HG02870 (cell line): ENCODE data around the gene MFAP4.

Experiments
- ATAC-seq: cut with Tn5 transposase; IDR thresholded peaks from one replicate; pipeline ENCODE4 v1.9.1; 2021; ENCODE audit warnings: mild to moderate bottlenecking, moderate library complexity; ENCODE audit not compliant: unreplicated experiment

MFAP4 gene

DNA sequence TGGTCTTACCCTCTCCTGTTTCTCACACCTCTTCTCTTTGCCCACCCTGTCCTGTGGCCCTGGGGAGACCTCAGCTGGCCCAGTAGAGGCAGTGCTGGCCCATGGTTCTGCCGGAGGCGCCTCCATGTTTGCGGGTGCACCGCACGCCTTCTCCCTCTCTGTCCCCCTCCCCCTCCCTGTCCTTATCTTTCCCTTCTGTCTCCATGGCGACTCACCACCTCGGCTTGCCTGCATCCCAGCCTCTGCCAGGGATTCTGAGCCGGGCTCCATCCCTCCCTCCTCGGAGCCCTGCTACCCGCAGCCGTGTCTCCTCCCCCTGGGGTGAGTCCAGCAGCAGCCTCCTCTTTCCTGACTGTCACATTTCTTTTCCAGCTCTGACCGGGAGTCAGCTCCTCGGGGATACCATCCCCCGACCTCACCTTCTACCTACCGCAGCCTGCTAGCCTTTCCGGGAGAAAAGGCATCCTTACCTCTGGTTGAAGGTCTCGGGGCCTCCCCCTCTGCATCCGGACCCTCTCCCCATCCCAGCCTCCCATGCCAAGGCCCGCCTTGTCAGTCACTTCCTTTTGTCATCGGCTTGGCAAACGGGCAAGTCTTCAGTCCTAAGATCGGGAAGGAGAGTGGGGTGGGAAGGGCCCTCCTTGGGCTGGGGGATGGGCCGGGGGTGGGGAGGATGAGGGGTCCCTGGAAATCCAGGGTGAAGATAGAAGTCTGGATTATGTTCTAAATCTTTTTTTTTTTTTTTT lies 24.1 kb upstream of the MFAP4 start, which contains the start of gene RNF112:
RNF112 (plus strand) TSS at position 358 of the 746 bp plus-strand sequence; CDS start at position 535, 177 bp downstream.
- no peak for ATAC-seq

GRCh38 chr17:19410091-19410490 lies 23.1 kb upstream of the MFAP4 start:
- ATAC-seq, result no peak

DNA sequence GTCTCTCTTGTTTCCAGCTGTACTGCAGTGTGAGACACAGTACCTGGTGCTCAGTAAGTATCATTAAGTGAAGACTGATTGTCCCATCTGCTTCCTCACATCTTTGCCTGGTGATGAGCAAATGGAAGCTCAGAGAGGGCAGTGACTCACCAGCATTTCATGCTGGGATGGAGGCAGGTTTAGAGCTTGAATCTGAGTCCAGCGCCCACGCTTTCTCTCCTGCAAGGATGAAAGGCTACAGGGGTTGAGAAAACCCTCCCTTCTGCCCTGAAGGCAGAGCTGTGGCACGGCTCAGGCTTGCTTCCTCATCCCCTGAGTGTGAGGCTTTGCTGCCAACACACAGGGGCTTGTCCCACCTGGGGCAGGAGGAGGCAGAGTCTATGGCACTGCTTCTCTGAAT lies 22.5 kb upstream of the MFAP4 start:
- no peak for ATAC-seq

GRCh38 chr17:19409066-19409465 lies 22.1 kb upstream of the MFAP4 start:
- no peak for ATAC-seq

GRCh38 chr17:19408346-19408710 lies 21.3 kb upstream of the MFAP4 start:
- no peak for ATAC-seq

GRCh38 chr17:19407601-19408345 lies 20.8 kb upstream of the MFAP4 start:
- ATAC-seq, result no peak

DNA sequence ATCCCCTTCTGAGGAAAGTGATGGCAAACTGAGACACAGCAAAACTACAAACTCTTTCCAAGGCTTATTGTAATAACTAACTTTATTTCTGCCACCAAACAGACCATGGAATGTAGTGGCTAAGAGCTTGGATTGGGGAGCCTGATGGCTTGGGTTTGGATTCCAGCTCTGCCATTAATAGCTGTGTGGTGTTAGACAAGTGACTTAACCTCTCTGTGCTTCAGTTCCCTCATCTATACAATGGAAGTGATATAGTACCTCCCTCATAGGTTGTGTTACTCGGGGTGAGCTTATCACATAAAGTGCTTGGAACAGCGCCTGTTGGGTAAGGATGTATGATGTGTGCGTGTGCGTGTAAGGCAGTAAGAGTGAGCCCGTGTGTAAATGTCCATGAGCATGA lies 18.1 kb upstream of the MFAP4 start:
- ATAC-seq, result no peak

DNA sequence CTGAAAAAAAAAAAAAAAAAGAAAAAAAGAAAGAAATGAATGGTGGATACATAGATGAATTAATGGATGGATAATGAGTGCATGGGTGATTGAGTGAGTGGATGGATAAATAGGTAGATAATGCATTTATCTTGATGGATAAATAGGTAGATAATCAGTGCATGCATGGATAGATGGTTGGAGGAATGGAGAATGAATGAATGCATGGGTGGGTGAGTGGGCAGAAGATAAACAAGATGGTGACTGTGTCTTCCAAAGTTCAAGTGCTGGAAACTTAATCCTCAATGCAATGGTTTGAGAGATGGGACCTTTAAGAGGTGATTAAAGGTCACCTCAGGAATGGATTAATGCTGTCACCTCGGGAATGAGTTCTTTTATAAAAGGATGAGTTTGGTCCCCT lies 17.3 kb upstream of the MFAP4 start:
- ATAC-seq, result no peak

DNA sequence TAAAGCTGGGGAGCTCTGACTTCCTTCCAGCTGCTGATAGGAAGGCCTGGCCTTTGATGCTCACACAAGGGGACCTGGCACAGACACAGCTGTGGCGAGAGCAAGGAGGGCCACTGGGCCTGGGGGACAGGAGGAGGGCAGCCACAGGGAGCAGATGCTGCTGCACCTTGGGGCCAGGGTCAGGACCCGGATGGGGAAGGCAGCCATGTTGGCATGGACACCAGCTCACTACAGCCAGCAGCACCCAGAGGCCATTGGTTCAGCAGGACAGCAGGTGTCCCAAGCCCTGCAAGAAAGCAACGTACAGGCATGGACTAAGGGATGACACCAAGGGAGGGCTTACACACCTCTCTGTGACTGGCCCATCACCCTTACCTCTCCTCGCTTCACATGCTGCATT lies 16.0 kb upstream of the MFAP4 start:
- no peak for ATAC-seq

GRCh38 chr17:19402171-19402570 lies 15.2 kb upstream of the MFAP4 start:
- no peak for ATAC-seq

DNA sequence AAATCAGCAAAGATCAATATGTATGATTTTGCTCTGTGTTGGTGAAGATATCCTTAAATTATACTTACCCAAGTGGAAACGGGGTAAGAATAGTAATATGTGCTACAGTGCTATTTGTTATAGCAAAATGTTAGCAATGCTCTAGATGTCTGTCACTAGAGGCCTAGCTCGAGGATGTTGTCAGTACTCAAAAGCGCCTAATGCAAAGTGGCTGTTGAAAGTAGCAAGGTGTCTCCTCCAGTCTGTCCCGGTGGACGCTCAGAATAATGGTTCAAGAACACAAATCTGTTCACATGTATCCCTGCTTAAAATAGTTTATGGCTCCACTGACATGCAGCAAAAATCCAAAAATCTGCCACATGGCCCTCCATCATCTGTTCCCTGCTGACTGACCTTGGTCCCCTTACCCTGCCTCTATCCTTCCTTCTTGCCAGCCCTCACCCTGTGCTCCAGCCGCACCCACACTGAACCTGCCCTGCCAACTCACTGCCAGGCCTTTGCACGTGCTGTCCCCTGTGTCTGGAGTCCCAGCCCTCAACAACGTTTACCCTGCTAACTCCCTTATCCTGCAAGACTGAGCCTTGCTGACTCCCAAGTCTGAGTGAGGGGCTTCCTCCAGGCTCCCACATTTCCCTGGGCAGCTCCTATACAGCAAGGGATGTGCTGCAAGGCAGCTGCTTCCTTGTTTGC lies 14.5 kb upstream of the MFAP4 start:
- no peak for ATAC-seq

DNA sequence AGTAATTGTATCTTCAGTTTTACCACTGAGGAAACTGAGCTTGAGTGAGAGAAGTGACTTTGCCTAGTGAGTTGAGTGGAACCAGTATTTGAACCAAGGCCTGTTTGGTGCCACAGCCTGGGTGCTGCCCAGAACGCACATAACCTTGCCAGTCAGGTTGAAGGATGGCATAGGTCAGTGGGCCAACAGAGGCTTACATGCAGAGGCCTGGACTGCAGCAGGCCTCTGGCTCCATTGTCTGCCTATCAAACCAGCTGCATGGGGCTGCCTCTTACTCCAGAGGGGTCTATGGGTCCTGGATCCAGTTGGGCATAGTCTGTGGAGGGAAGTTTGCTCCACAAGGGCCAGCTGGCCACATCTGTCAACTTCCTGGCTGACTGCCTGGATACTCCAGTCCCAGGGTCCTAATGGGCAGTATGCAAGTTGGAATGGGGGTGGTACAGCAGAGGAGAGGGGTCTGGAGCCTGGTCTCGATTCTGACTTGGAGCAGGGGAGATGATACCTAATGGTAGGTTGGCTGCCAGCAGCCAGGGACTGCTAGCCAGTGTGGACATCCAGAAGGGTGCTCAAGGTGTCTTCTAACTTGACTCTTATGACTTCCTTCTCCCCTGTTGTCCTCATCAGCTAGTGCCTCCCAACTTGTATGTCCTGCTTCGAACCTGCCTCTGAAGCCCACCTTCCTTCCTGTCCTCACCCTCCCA lies 12.9 kb upstream of the MFAP4 start:
- no peak for ATAC-seq

DNA sequence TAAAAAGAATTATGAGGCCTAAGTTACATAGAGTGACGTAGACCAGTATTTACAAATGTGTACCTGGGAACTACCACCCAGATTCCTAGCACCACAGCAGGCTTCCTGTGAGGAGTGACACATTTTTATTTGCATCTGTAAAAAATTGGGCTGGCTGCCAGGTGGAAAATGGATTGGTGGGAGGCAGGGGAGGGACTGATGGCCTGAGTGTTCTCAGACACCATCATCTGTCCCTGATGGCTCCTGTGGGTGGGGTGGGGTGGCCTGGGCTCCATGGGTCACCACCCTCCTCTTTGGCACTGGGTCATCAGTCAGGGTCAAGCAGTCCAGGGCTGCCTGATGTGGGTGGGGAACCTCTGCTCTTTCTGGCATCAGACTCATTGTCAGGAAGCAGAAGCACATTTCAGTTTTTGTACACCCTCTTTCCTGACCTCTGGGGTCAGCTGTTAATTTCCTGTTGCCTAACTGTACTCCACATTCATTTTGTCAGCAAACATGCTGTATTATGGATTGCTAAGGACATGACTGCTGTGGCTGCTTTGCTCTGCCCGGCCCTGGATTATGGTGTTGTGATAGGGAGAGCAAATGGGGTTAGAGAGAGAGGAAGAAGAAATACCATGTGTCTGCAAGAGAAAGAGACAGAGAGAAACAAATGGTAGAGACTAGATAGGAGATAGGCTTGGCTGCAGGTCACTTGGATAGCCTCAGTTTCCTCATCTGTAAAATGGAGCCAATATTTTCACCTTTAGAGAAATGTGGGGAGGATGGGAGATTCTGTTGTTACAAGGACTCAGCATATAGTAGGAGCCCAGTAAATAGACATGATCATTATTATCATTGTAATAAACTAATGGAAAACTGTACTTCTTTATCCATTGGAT lies 11.6 kb upstream of the MFAP4 start:
- ATAC-seq, result no peak

DNA sequence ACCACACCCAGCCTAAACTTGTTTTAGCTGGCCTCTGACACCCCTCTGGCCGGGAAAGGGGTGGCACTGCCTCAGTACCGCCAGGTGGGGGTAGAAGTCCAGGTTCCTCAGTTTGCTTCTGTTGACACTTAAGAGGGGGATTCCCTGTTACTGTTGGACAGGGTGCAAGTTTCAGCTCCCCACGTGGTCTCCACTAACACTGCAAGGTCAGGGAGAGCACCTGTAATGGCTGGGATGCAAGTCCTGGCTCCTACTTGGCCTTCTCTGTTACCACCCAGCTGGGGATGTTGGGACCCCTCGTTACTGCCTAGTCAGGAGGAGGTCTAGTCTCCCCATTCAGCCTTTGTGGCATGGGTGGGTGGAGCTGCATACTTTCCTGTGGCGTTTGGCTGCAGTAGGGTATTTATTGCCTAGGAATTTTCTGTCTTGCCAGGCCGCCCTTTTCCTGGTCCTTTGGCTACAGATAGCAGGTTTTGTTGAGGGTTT lies 10.6 kb upstream of the MFAP4 start:
- ATAC-seq, result no peak

- ATAC-seq, result no peak
Measured at GRCh38 chr17:19392303-19392702, 5.3 kb upstream of the MFAP4 start.

- ATAC-seq, result no peak
Measured at GRCh38 chr17:19391432-19391831, 4.4 kb upstream of the MFAP4 start.

DNA sequence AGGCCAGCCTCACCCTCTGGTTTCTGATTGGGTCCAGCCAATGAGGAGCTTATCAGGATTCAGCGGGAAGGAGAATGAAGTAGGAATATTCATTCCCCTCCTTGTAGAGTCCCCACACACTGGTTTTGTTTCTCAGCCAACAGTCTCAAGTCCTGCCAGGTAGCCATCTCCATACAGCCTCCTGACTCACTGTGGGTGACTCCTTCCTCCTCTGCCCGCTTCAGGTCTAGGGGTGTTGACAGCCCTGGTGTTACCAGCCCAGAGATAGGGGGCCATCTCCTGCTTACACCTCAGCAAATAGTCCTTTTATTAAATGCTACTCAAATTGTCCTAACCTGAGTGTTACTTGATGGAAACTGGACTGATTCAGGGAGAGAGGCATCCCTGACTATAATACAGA lies 4.0 kb upstream of the MFAP4 start:
- no peak for ATAC-seq

GRCh38 chr17:19388791-19389785 lies 2.1 kb upstream of the MFAP4 start:
- no peak for ATAC-seq
